ENCODE data around the gene ARHGAP33. TPM values are rescaled to one million over a fixed set of nuclear protein-coding genes. Genes with fewer than 3 reads are reported as not detected.

ARHGAP33 gene
- total and polyA plus RNA-seq, 2 donors (not counting 1 experiment from before 2014, with no cell fraction given) = 0.58 to 2.3 TPM

DNA sequence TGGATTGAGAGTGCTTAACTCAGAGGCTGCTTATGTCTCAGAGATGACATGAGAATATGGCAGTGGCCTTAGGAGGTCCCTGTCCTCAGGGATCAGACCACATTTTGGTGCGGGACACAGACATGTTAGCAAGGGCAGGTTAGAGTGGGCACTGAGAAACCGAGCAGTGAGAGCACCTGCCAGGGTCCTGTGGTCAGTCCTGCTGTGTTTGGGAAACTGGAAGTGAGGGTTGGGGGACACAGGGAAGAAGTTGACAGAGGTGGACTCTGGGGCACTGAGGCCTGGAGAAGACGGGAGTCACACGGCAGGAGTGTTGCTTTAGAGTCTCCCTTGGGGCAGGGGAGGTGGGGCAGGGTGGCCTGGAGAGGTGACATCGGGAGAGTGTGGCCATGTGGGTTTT, 40.5 kb upstream of the ARHGAP33 start:
- Histone ChIP-seq H3K9me3 (ENCODE audit: control insufficient read depth, insufficient read depth, low read depth, low read length) (no peaks in the 10 kb centered on the region), H3K4me1 (ENCODE audit: control insufficient read depth, extremely low read depth, insufficient read depth, low read length) (peaks cover 1% of the 10 kb centered on the region), H3K9ac (ENCODE audit: insufficient read depth, low read length) (no peak overlapping the region), H3K36me3 (ENCODE audit: control insufficient read depth, insufficient read depth, low read length) (peaks cover 48% of the 10 kb centered on the region), H2AFZ (ENCODE audit: low read length) (no peak overlapping the region), H3K4me2 (ENCODE audit: extremely low read depth, insufficient read depth, low read length) (no peak overlapping the region), H3K27ac (ENCODE audit: insufficient read depth, low read length) (no peak overlapping the region), H3K4me3 (replicated peaks in 1 of 4; ENCODE audit: control extremely low read depth in 1 of 4, insufficient read depth in 1 of 4, low read depth in 3 of 4, low read length in 4 of 4) (no peak overlapping the region), H3K79me2 (ENCODE audit: control insufficient read depth, insufficient read depth, low read length) (no peaks in the 10 kb centered on the region), H4K20me1 (ENCODE audit: control insufficient read depth, extremely low read depth, insufficient read depth, low read length) (no peaks in the 10 kb centered on the region), H3K27me3 (ENCODE audit: control insufficient read depth, insufficient read depth, low read length) (no peaks in the 10 kb centered on the region)
- no peak for DNase-seq (ENCODE audit: low read depth in 2 of 2)
- no peak for TF ChIP-seq EZH2 (IDR thresholded peaks at IDR 0.05; ENCODE audit: low read length, missing control alignments)
- TF ChIP-seq, protein P1, sequence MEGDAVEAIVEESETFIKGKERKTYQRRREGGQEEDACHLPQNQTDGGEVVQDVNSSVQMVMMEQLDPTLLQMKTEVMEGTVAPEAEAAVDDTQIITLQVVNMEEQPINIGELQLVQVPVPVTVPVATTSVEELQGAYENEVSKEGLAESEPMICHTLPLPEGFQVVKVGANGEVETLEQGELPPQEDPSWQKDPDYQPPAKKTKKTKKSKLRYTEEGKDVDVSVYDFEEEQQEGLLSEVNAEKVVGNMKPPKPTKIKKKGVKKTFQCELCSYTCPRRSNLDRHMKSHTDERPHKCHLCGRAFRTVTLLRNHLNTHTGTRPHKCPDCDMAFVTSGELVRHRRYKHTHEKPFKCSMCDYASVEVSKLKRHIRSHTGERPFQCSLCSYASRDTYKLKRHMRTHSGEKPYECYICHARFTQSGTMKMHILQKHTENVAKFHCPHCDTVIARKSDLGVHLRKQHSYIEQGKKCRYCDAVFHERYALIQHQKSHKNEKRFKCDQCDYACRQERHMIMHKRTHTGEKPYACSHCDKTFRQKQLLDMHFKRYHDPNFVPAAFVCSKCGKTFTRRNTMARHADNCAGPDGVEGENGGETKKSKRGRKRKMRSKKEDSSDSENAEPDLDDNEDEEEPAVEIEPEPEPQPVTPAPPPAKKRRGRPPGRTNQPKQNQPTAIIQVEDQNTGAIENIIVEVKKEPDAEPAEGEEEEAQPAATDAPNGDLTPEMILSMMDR (conservative IDR thresholded peaks at IDR 0.05 in 1 of 2, IDR thresholded peaks at IDR 0.05 in 1 of 2; ENCODE audit: low read depth in 1 of 2, low read length in 2 of 2) = no peak

GRCh38 chr19:35736913-35737886, 38.2 kb upstream of the ARHGAP33 start:
- Histone ChIP-seq H3K79me2 (ENCODE audit: control insufficient read depth, insufficient read depth, low read length) (no peaks in the 10 kb centered on the region), H2AFZ (ENCODE audit: low read length) (no peak overlapping the region), H3K9ac (ENCODE audit: insufficient read depth, low read length) (no peak overlapping the region), H3K36me3 (ENCODE audit: control insufficient read depth, insufficient read depth, low read length) (peaks cover 32% of the 10 kb centered on the region), H3K4me2 (ENCODE audit: extremely low read depth, insufficient read depth, low read length) (no peak overlapping the region), H3K27ac (ENCODE audit: insufficient read depth, low read length) (no peak overlapping the region), H4K20me1 (ENCODE audit: control insufficient read depth, extremely low read depth, insufficient read depth, low read length) (no peaks in the 10 kb centered on the region), H3K9me3 (ENCODE audit: control insufficient read depth, insufficient read depth, low read depth, low read length) (no peaks in the 10 kb centered on the region), H3K27me3 (ENCODE audit: control insufficient read depth, insufficient read depth, low read length) (no peaks in the 10 kb centered on the region), H3K4me1 (ENCODE audit: control insufficient read depth, extremely low read depth, insufficient read depth, low read length) (peaks cover 6% of the 10 kb centered on the region), H3K4me3 (replicated peaks in 1 of 4; ENCODE audit: control extremely low read depth in 1 of 4, insufficient read depth in 1 of 4, low read depth in 3 of 4, low read length in 4 of 4) (no peak overlapping the region)
- TF ChIP-seq EZH2 (IDR thresholded peaks at IDR 0.05; ENCODE audit: low read length, missing control alignments) = no peak
- TF ChIP-seq, protein P1 (conservative IDR thresholded peaks at IDR 0.05 in 1 of 2, IDR thresholded peaks at IDR 0.05 in 1 of 2; ENCODE audit: low read depth in 1 of 2, low read length in 2 of 2) = peak in 1 of 2 donors; percentile 9
- no peak for DNase-seq (ENCODE audit: low read depth in 2 of 2)

DNA sequence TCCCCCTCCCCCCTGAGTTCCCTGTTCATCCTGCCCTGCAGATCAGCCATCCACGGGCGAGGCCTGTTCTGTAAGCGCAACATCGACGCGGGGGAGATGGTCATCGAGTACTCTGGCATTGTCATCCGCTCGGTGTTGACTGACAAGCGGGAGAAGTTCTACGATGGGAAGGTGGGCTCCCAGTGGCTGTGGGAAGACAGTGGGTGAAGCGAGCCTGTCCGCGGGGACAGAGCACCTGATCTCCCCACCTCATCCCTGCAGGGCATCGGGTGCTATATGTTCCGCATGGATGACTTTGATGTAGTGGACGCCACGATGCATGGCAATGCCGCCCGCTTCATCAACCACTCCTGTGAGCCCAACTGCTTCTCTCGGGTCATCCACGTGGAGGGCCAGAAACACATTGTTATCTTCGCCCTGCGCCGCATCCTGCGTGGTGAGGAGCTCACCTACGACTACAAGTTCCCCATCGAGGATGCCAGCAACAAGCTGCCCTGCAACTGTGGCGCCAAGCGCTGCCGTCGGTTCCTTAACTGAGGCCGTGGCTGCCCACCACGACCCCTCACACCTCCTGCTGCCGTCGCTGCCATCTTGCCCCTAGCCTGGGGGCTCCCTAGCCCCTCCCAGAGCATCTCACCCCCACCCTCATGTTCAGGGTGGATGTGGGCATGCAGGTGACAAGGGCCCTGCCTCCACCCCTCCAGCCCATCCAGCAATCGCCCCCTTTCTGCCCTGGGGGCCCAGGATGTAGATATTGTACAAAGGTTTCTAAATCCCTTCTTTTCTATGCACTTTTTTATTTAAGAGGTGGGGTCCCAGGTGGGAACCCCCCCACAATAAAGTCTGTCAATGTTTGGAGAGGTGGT, 37.1 kb upstream of the ARHGAP33 start:
- Histone ChIP-seq H3K4me2 (ENCODE audit: extremely low read depth, insufficient read depth, low read length) (no peak overlapping the region), H3K4me1 (ENCODE audit: control insufficient read depth, extremely low read depth, insufficient read depth, low read length) (peaks cover 6% of the 10 kb centered on the region), H3K79me2 (ENCODE audit: control insufficient read depth, insufficient read depth, low read length) (no peaks in the 10 kb centered on the region), H3K27me3 (ENCODE audit: control insufficient read depth, insufficient read depth, low read length) (no peaks in the 10 kb centered on the region), H3K9me3 (ENCODE audit: control insufficient read depth, insufficient read depth, low read depth, low read length) (no peaks in the 10 kb centered on the region), H2AFZ (ENCODE audit: low read length) (no peak overlapping the region), H3K4me3 (replicated peaks in 1 of 4; ENCODE audit: control extremely low read depth in 1 of 4, insufficient read depth in 1 of 4, low read depth in 3 of 4, low read length in 4 of 4) (no peak overlapping the region), H3K9ac (ENCODE audit: insufficient read depth, low read length) (no peak overlapping the region), H3K27ac (ENCODE audit: insufficient read depth, low read length) (no peak overlapping the region), H3K36me3 (ENCODE audit: control insufficient read depth, insufficient read depth, low read length) (peaks cover 27% of the 10 kb centered on the region), H4K20me1 (ENCODE audit: control insufficient read depth, extremely low read depth, insufficient read depth, low read length) (no peaks in the 10 kb centered on the region)
- TF ChIP-seq, protein P1 (conservative IDR thresholded peaks at IDR 0.05 in 1 of 2, IDR thresholded peaks at IDR 0.05 in 1 of 2; ENCODE audit: low read depth in 1 of 2, low read length in 2 of 2) = no peak
- no peak for TF ChIP-seq EZH2 (IDR thresholded peaks at IDR 0.05; ENCODE audit: low read length, missing control alignments)
- no peak for DNase-seq (ENCODE audit: low read depth in 2 of 2)
